ENCODE measurements around the gene REXO4. TPM values are rescaled to one million over a fixed set of nuclear protein-coding genes. Genes with fewer than 3 reads are reported as not detected.

REXO4 gene
- total RNA-seq, 4 donors from 2014 or later: 6.4 to 25.0 (median 20.2) TPM

DNA sequence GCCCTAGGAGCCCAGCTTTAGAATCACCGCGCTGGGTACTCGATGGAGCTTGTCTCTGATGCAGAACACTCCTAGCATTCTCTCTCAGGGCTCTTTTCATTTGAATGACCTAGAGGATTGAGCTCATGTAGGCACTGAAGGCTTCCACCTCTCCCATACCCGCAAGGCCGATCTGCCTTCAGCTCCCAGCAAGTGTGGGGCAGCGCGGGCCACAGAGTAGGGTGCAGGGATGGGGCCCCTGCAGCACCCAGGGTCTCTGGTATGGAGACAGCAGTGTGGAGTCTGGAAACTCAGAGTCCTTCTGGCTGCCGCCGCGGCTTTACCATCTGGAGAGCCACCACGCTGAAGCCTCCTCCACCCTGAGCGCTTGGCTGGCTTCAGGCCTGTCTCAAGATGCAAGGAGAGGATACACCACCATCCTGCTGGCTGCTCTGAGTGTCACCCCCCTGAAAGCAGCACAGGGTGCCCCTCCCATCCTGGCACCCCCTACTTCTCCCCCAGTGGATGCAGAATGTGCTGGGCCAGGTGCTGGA is 28.7 kb downstream of the REXO4 start:
- Histone ChIP-seq H3K27me3 (no peaks in the 10 kb centered on the region), H3K36me3 (no peaks in the 10 kb centered on the region), H3K27ac (no peak overlapping the region), H3K4me3 (no peak overlapping the region), H3K9me3 (no peaks in the 10 kb centered on the region), H3K4me1 (no peaks in the 10 kb centered on the region)
- TF ChIP-seq, protein P1, sequence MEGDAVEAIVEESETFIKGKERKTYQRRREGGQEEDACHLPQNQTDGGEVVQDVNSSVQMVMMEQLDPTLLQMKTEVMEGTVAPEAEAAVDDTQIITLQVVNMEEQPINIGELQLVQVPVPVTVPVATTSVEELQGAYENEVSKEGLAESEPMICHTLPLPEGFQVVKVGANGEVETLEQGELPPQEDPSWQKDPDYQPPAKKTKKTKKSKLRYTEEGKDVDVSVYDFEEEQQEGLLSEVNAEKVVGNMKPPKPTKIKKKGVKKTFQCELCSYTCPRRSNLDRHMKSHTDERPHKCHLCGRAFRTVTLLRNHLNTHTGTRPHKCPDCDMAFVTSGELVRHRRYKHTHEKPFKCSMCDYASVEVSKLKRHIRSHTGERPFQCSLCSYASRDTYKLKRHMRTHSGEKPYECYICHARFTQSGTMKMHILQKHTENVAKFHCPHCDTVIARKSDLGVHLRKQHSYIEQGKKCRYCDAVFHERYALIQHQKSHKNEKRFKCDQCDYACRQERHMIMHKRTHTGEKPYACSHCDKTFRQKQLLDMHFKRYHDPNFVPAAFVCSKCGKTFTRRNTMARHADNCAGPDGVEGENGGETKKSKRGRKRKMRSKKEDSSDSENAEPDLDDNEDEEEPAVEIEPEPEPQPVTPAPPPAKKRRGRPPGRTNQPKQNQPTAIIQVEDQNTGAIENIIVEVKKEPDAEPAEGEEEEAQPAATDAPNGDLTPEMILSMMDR (IDR thresholded peaks at IDR 0.05): no peak
- TF ChIP-seq POLR2A (IDR thresholded peaks at IDR 0.05): no peak
- no peak for DNase-seq
- intact Hi-C loops (cut with DNase I; ENCODE audit: low total_unique reads): no loop called here

DNA sequence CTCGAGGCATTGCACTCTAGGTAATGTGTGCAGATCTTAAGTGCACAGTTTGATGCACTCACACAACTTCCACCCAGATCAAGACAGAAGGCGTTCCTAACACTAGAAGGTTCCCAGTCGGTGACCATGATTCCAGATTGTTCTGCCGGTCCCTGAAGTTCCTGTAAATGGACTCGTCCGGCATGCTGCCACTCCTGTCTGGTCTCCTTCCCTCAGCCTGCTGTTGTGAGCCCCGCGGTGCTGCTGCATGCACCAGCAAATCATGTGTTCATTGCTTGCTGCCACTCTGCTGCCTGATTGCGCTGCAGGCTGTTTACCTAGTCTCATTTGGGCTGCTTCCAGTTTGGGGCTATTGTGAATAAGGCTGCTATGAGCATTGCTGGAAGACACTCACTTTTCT is 30.1 kb downstream of the REXO4 start:
- TF ChIP-seq POLR2A (IDR thresholded peaks at IDR 0.05): no peak
- TF ChIP-seq, protein P1 (IDR thresholded peaks at IDR 0.05): no peak
- no peak overlapping the region for H3K4me3 ChIP-seq
- no peak for DNase-seq
- H3K36me3 ChIP-seq: no peaks in the 10 kb centered on the region
- H3K9me3 ChIP-seq: no peaks in the 10 kb centered on the region
- H3K27me3 ChIP-seq: no peaks in the 10 kb centered on the region
- intact Hi-C loops (cut with DNase I; ENCODE audit: low total_unique reads): no loop called here
- H3K27ac ChIP-seq: no peak overlapping the region
- H3K4me1 ChIP-seq: no peaks in the 10 kb centered on the region

DNA sequence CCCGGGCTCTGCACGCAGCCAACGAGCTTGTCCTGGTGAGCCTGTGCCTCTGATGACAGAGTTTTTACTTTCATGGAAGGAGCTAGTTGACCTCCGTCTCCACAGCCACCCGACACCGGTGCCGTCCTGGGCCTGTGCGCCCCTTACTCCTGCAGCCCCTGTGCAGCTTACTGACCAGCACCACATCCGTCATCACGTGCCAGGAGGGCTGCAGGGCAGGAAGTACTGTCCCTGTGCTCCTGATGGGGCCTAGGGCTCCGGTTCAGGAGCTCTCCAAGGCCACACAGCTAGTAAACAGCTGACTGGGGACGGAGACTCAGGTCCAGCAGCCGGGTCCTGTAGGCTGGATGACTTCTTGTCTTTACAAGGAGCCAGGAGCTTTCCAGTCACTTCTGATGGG is 31.5 kb downstream of the REXO4 start:
- Histone ChIP-seq H3K36me3 (no peaks in the 10 kb centered on the region), H3K27ac (no peak overlapping the region), H3K4me3 (no peak overlapping the region), H3K4me1 (no peaks in the 10 kb centered on the region), H3K27me3 (no peaks in the 10 kb centered on the region), H3K9me3 (no peaks in the 10 kb centered on the region)
- intact Hi-C loops (cut with DNase I; ENCODE audit: low total_unique reads): no loop called here
- no peak for DNase-seq
- TF ChIP-seq POLR2A (IDR thresholded peaks at IDR 0.05): no peak
- TF ChIP-seq, protein P1 (IDR thresholded peaks at IDR 0.05): no peak

DNA sequence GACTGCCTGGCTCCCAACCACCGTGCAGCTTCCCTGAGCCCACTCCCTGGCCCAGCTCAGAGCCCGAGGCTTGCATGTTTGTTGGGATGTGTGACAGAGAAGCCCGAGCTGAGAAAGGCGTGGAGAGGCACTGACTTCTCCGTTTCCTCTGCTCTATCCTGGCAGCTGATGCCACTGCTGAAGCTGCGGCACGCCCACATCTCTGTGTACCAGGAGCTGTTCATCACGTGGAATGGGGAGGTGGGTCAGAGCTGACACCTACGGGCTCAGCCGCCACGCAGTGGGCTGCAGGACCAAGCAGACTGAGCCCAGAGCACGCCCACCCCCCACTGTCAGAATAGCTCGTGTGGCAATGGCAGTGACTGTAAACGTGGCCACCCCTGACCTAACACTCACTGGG is 32.4 kb downstream of the REXO4 start:
- TF ChIP-seq, protein P1 (IDR thresholded peaks at IDR 0.05): no peak
- no peak for TF ChIP-seq POLR2A (IDR thresholded peaks at IDR 0.05)
- no peak for DNase-seq
- no peak overlapping the region for H3K27ac ChIP-seq
- no peaks in the 10 kb centered on the region for H3K27me3 ChIP-seq
- no peaks in the 10 kb centered on the region for H3K9me3 ChIP-seq
- no peaks in the 10 kb centered on the region for H3K36me3 ChIP-seq
- intact Hi-C loops (cut with DNase I; ENCODE audit: low total_unique reads): no loop called here
- no peaks in the 10 kb centered on the region for H3K4me1 ChIP-seq
- no peak overlapping the region for H3K4me3 ChIP-seq

DNA sequence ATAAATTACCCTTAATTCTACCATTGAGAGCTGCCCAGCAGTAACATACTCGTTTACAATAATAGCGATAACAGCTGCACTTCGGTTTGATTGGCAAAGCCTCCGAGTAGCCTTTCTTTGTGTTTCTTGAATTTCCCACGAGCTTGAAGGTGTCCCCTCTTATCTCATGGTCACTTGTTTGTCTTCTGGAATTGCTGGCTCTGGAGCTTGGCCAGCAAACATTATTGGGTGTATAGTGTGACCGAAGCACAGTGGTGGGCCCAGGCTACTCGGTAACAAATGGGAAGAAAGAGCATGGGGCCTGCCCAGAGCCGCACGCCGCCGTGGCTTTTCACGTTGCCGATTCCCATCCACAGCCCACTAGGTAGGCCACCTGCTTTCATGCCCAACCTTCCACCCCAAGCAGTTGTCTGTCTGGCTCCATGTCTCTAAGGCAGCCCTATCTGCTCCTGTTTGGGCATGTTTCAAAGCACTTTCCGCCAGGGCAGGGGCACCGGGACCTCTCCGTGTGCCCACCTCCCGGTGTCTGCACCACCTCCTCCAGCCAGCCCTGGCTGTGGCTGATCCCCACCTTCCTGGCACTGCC is 33.0 kb downstream of the REXO4 start:
- Histone ChIP-seq H3K4me1 (no peaks in the 10 kb centered on the region), H3K27ac (no peak overlapping the region), H3K36me3 (no peaks in the 10 kb centered on the region), H3K4me3 (no peak overlapping the region), H3K9me3 (no peaks in the 10 kb centered on the region), H3K27me3 (no peaks in the 10 kb centered on the region)
- TF ChIP-seq, protein P1 (IDR thresholded peaks at IDR 0.05): no peak
- no peak for TF ChIP-seq POLR2A (IDR thresholded peaks at IDR 0.05)
- DNase-seq: no peak
- intact Hi-C loops (cut with DNase I; ENCODE audit: low total_unique reads): no loop called here
